Neural progenitor cell (in vitro differentiated cells): ENCODE measurements around the gene NFU1.

Experiments used
- EZH2 ChIP-seq: fragments of 200-600 bp; sonication (generic); IDR thresholded peaks from 2 replicates; pipeline ENCODE4 v1.6.1; 2017; ENCODE audit warnings: antibody characterized with exemption, mild to moderate bottlenecking, moderate library complexity
- EZH2phosphoT487 ChIP-seq: fragments of 200-600 bp; sonication (generic); IDR thresholded peaks from 2 replicates; pipeline ENCODE4 v1.6.1; 2017; ENCODE audit warnings: antibody characterized with exemption
- TF ChIP-seq, protein P1 (sequence below): fragments of 200-600 bp; sonication (generic); IDR thresholded peaks from 2 replicates; pipeline ENCODE4 v1.5.1; 2017; ENCODE audit warnings: antibody characterized with exemption, mild to moderate bottlenecking

DNA sequence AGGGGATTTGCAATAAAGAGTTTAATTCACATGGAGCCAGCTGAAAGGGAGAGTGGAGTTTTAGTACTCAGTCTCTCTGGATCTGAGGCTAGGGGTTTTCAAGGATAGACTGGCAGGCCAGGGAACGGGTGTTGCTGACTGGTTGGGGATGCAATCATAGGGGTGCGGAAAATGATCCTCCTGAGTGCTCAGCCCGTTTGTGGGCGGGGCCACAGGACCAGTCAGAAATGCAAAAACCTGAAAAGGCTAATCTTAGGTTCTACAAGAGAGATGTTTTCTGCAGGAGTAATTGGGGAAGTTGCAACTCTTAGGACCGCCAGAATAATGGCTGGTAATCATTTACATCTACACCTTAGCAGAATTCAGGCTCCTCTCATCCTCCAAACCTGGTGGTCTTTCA is 2.5 kb downstream of the NFU1 start:
- TF ChIP-seq, protein P1, sequence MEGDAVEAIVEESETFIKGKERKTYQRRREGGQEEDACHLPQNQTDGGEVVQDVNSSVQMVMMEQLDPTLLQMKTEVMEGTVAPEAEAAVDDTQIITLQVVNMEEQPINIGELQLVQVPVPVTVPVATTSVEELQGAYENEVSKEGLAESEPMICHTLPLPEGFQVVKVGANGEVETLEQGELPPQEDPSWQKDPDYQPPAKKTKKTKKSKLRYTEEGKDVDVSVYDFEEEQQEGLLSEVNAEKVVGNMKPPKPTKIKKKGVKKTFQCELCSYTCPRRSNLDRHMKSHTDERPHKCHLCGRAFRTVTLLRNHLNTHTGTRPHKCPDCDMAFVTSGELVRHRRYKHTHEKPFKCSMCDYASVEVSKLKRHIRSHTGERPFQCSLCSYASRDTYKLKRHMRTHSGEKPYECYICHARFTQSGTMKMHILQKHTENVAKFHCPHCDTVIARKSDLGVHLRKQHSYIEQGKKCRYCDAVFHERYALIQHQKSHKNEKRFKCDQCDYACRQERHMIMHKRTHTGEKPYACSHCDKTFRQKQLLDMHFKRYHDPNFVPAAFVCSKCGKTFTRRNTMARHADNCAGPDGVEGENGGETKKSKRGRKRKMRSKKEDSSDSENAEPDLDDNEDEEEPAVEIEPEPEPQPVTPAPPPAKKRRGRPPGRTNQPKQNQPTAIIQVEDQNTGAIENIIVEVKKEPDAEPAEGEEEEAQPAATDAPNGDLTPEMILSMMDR, result no peak
- no peak for TF ChIP-seq EZH2
- no peak for TF ChIP-seq EZH2phosphoT487
